NCI-H226 (cell line): ENCODE data around the gene SPATA16.
"Not testable (repeated sequence)": the region's sequence is repeated elsewhere in the genome, so short reads cannot be mapped to it uniquely, and the experiment has no call there.

Experiments
- DNase-seq: peaks from one replicate; pipeline ENCODE4 v3.0.0-alpha.2; 2015

Gene SPATA16

DNA sequence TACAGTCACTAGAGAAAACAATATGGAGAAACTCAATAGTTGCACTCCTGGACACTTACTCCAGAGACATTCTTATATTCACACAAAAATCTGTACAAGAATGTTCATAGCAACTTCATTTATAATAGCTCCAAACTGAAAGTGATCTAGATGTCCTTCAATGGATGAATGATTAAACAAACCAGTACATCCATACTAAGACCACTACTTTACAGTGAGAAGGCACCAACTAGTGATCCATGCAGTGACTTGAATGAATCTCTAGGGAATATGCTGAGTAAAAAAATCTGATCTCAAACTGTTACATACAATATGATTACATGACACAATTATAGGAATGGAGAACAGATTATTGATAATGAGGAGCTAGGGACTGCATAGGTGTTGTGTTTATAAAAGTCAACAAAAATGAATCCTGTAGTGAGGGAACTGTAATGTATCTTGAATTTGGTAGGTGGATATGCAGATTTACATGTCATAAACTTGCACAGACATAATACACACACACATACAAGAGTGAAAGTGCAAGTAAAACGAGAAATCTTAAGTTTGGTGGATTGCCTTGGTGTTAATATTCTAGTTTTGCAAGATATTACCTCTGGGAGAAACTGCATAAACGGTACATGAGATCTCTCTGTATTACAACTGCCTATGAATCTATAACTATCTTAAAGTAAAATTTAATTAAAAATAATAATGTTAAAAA lies 85.7 kb downstream of the SPATA16 start:
- DNase-seq: no peak

DNA sequence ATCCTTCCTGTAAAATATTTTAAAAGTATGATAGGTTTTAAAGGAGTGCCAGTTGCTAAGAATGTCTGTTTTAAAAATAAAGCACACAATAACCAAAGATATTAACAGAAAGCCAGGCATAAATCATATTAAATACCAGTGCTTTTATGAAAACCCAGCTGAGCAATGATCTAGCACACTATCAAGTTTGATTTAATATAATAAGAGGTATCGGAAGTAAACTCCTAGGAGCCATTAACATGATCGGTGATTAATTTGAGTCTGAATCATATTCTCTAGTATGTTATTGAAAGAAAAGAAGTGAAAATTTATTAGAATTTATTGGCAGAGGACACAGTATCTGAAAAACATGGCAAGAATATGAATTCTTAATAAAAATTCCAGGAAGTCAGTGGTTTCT lies 91.7 kb downstream of the SPATA16 start:
- no peak for DNase-seq

DNA sequence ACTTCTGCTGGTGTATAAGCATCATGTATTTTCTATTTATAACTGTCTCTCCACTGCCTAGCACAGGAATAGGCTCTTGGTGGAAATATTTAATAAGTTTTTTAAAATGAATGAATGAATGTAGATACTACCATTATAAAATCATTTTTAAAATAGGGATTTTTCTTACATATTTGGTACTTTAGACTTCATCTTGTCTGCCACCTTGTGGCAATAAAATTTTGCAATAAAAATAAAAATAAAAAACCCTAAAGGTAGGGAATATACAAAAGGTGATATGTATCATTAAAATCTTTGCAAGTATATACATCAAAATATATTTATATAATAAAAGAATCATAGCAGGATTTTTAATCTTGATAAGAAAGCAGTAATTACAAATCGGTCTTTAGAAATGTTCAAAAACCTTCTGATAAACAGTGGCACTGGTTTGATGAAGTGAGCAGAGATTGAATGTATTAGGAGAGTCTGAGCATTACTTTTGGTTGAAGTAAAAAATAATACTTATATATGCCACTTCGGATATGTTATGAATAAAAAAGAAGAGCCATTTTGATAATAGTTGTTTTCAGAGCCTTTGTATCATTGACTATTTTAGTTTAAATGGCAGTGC lies 95.2 kb downstream of the SPATA16 start:
- DNase-seq: no peak

GRCh38 chr3:173044998-173045397 lies 96.0 kb downstream of the SPATA16 start:
- DNase-seq: no peak

DNA sequence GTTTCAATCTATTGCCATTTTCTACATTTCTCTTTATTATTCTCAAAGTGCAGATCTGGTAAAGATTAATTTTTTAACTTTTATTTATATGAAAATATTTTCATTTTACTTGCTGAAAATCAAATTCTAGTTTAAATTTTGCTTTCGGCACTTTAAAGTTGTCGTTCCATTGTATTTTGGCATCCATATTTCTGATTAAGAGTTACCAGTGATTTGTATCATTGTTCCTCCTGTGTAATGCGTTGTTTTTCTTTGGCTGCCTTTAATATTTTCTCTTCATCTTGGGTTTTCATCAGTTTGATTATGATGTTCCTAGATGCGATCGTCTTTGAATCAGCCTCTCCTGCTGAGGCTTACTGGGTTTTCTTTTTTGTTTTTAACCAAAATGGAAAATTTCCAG lies 97.3 kb downstream of the SPATA16 start:
- no peak for DNase-seq

- no peak for DNase-seq
Observed at GRCh38 chr3:173038484-173038871, 102.6 kb downstream of the SPATA16 start.

- DNase-seq: no peak
Observed at GRCh38 chr3:173037840-173038483, 103.1 kb downstream of the SPATA16 start.

DNA sequence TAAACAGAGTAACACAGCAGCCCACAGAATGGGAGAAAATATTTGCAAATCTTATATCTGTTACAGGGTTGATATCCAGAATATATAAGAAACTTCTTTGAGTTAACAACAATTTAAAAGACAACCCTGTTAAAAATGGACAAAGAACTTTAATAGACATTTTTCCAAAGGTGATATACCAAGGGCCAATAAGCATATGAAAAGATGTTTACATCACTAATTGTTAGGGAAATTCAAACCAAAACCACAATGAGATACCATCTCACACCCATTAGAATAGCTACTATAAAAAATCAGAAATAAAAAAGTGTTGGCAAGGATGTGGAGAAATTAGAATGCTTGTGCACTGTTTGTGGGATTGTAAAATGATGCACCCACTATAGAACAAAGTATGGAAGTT lies 110.8 kb downstream of the SPATA16 start:
- no peak for DNase-seq

DNA sequence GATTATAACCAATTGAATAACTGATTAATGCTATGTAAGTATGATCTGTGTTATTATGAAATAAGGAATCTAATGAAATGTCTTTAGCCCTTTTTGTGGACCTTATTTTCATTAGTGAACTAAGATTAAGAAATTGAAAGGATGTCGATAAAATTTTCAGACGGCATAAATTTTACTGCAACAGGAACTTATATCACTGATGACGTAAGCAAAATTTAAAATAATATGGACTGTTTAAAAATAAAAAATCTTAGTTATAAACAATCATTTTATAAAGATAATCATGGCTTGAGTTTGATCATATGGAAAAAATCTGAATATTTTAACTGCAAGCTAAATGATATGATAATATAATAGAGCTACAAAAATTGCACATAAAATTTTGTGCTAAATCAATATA lies 112.7 kb downstream of the SPATA16 start:
- no peak for DNase-seq

- DNase-seq: no peak
Observed at GRCh38 chr3:173027429-173027828, 113.6 kb downstream of the SPATA16 start.

- no peak for DNase-seq
Observed at GRCh38 chr3:173025941-173026340, 115.1 kb downstream of the SPATA16 start.

DNA sequence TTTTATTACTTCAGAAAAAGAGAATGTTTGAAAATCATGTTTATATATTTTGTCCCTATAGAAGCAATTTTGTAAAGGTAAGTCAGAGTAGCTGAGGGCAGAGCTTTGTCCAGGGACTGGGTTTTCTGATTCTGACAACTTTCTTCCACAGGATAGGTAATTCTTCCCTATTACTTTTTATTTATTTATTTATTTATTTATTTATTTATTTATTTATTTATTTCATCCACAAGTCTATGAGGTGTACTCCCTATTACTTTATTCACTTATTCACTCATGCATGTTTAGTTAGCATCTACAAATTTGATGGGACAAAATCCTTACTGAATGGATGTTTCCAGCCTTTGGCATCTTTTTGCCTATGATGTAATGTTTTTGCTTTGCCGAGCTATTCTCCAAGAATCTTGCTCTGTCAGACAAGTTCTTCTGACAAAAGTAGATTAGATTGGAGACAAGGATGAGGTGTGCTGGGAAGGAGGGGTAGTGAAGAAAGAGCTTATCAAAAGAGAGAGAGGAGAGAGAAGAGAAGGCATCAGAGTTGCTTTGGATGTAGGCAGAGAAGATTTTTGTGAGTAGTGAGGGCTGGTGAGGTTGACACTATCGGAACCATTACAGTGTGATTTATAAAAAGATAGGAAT lies 119.4 kb downstream of the SPATA16 start:
- peak; percentile 4 for DNase-seq

DNA sequence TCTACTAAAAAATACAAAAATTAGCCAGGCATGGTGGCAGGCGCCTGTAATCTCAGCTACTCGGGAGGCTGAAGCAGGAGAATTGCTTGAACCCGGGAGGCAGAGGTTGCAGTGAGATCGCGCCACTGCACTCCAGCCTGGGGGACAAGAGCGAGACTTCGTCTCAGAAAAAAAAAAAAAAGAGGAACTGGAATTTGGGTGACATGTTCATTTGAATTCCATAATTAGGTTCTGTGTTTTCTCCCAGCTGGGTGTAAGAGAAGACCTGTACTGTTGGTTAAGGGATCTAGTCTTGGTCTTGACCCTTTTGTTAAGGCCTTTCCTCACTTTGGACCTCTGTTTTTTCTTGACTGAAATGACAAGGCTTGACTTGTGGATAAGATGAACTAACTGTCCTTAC lies 120.9 kb downstream of the SPATA16 start:
- not testable (repeated sequence) for DNase-seq

- DNase-seq: no peak
Observed at GRCh38 chr3:173019378-173019777, 121.7 kb downstream of the SPATA16 start.

DNA sequence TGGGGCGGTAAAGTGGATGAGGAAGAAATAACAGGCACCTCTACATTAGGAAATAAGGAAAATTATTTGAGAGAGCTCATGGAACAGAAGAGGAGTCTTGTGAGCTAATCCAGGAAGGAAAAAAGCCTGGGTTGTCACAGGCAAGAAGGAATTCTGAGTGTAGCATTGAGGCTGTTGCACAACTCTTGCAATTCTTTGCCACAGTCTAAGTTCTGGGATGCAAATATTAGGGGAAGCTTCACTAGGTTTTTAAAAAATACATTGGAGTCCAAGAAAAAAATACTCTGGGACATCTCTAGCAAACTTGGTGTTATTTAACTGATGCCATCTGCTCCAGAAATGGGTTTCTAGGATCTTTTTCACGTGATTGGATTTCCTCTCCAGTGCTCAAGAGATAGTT lies 122.3 kb downstream of the SPATA16 start:
- DNase-seq: no peak

DNA sequence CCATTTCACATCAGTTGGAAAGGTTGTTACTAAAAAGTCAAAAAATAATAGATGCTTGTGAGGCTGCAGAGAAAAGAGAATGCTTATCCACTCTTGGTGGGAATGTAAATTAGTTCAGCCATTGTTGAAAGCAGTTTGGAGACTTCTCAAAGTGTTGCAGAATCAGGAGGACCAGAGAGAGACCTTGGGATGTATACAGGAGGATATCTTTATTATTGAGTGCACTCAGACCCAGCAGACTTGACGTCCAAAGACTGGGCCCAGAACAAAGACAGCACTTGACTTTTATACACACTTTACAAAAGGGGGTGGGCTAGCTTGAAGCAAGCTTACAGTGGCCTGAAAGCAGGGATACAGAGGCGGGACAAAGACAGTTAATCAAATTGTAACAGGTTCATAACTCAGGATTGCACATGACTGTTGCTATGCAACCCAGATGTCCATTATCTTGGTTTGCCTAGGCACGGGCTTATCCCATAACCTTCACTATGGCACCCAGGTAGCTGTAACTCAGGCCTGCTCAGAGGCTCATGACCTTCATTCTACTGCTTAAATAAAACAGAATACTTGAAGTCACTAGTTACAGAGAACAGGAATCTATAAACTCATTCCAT lies 127.7 kb downstream of the SPATA16 start:
- DNase-seq: no peak

- no peak for DNase-seq
Observed at GRCh38 chr3:173009410-173009809, 131.6 kb downstream of the SPATA16 start.

- no peak for DNase-seq
Observed at GRCh38 chr3:173008978-173009377, 132.1 kb downstream of the SPATA16 start.

GRCh38 chr3:173007079-173007723 lies 133.8 kb downstream of the SPATA16 start:
- DNase-seq: no peak

- no peak for DNase-seq
Observed at GRCh38 chr3:173006006-173006405, 135.0 kb downstream of the SPATA16 start.

- no peak for DNase-seq
Observed at GRCh38 chr3:173004681-173005080, 136.4 kb downstream of the SPATA16 start.

DNA sequence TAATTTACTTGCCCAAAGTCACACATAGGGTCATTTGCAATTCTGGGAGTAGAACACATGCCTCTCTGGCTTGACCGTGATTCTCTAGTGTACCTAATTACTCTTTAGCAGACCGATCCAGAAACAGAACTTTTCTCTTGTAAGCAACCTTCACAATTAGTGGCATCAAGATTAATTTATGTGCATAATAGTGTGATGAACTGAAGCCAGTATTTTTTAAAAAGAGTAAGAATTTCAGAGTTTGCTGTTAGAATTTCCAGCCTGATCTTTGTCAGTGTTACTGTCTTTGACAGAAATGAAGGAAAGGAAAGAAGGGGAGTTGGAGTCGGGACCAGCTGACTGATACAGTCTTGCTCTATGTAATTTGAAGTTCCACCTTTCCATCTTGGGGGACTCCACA lies 137.1 kb downstream of the SPATA16 start:
- DNase-seq: no peak

GRCh38 chr3:173003471-173003870 lies 137.6 kb downstream of the SPATA16 start:
- DNase-seq: no peak
